Coronary artery (tissue), 2 donors: Measurements from ENCODE around the gene EEFSEC.

Experiments used
- DNase-seq: peaks from one replicate; pipeline ENCODE4 v3.0.0-alpha.2; 2017; ENCODE audit warnings: low spot score
- H3K27ac ChIP-seq, 2 donors: fragments of 200-600 bp; sonication (generic); one replicate each; pipeline ENCODE4 v1.5.1; 2016 to 2019
- H3K4me3 ChIP-seq: fragments of 200-600 bp; sonication (generic); 2 replicates; pipeline ENCODE4 v1.5.1; 2016; ENCODE audit warnings: mild to moderate bottlenecking, moderate library complexity
- CTCF ChIP-seq: fragments of 200-600 bp; sonication (generic); IDR thresholded peaks from one replicate; pipeline ENCODE4 v1.5.1; 2019; ENCODE audit warnings: antibody characterized with exemption

Gene EEFSEC

GRCh38 chr3:128380719-128381118 lies 227.4 kb downstream of the EEFSEC start:
- no peak overlapping the region for H3K4me3 ChIP-seq
- H3K27ac ChIP-seq, result no peak overlapping the region
- no peak for DNase-seq
- no peak for TF ChIP-seq CTCF

GRCh38 chr3:128381609-128382008 lies 228.3 kb downstream of the EEFSEC start:
- no peak overlapping the region for H3K4me3 ChIP-seq
- no peak for DNase-seq
- no peak for TF ChIP-seq CTCF
- peak overlapping the region; percentile 58 to 80 for H3K27ac ChIP-seq

GRCh38 chr3:128382221-128382807 lies 229.0 kb downstream of the EEFSEC start:
- no peak for DNase-seq
- peak overlapping the region; percentile 58 to 80 for H3K27ac ChIP-seq
- TF ChIP-seq CTCF, result no peak

GRCh38 chr3:128383316-128384235 lies 230.3 kb downstream of the EEFSEC start:
- Histone ChIP-seq H3K4me3 (no peak overlapping the region), H3K27ac (peak overlapping the region; percentile 58 to 80)
- no peak for TF ChIP-seq CTCF
- peak; percentile 81 for DNase-seq

More at GRCh38 chr3:128382221-128382807, 229.0 kb downstream of the EEFSEC start:
- no peak overlapping the region for H3K4me3 ChIP-seq

GRCh38 chr3:128385080-128385832 lies 232.0 kb downstream of the EEFSEC start:
- TF ChIP-seq CTCF, result no peak
- H3K27ac ChIP-seq, result peak overlapping the region; percentile 62 to 80
- H3K4me3 ChIP-seq, result no peak overlapping the region
- DNase-seq, result peak; percentile 81

- no peak overlapping the region for H3K27ac ChIP-seq
- DNase-seq, result no peak
- H3K4me3 ChIP-seq, result no peak overlapping the region
- no peak for TF ChIP-seq CTCF
Observed at GRCh38 chr3:128388932-128389331, 235.7 kb downstream of the EEFSEC start.
